ENCODE measurements around the gene ZNF491. TPM values are rescaled to one million over a fixed set of nuclear protein-coding genes. Genes with fewer than 3 reads are reported as not detected.
A peak's percentile ranks its signal among the peaks of the same experiment; 100 is the strongest.

Gene ZNF491
- total and polyA plus RNA-seq, 9 of the 15 experiments (the other 6 are each of a cell fraction or from before 2014, with no cell fraction given) = 0.19 to 0.95 (median 0.39) TPM; not detected in 1

DNA sequence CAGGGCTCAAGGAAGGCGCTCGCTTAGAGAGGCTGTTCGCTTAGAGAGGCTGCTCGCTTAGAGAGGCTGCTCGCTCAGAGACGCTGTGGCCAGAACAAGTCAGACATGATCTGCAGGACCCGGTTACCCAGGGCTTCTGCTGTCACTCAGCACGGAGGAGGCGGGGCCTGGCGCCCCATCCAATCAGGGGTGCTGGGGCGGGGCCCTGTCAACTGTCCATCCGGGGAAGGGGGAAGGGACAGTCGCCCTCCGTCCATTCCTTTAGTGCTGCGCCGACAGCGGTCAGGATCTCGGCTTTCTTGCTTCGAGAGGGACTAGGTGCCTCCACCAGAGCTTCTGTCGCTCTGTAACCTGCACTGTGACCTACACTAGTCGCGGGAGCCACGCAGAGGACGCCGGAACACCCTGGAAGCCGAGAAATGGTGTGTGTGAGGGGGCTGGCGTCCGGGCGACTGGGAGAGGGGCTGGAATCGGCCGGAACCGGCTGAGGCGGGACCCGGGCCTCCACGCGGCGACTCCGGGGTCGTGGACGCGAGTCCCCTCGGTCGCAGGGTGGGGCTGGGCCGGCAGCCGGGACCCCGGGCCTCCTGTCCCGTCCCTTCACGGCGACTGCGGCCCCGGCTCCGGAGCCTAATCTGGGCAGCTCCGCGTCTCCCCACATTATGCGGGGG, 15.8 kb downstream of the ZNF491 start, which contains the start of gene ZNF440 (continued):
- TF ChIP-seq, protein P1, sequence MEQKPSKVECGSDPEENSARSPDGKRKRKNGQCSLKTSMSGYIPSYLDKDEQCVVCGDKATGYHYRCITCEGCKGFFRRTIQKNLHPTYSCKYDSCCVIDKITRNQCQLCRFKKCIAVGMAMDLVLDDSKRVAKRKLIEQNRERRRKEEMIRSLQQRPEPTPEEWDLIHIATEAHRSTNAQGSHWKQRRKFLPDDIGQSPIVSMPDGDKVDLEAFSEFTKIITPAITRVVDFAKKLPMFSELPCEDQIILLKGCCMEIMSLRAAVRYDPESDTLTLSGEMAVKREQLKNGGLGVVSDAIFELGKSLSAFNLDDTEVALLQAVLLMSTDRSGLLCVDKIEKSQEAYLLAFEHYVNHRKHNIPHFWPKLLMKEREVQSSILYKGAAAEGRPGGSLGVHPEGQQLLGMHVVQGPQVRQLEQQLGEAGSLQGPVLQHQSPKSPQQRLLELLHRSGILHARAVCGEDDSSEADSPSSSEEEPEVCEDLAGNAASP (IDR thresholded peaks at IDR 0.05) = no peak
- TF ChIP-seq, protein P2, sequence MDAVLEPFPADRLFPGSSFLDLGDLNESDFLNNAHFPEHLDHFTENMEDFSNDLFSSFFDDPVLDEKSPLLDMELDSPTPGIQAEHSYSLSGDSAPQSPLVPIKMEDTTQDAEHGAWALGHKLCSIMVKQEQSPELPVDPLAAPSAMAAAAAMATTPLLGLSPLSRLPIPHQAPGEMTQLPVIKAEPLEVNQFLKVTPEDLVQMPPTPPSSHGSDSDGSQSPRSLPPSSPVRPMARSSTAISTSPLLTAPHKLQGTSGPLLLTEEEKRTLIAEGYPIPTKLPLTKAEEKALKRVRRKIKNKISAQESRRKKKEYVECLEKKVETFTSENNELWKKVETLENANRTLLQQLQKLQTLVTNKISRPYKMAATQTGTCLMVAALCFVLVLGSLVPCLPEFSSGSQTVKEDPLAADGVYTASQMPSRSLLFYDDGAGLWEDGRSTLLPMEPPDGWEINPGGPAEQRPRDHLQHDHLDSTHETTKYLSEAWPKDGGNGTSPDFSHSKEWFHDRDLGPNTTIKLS (IDR thresholded peaks at IDR 0.05; ENCODE audit: borderline replicate concordance, low read depth) = no peak
- TF ChIP-seq ERF (CRISPR knock-in tag; IDR thresholded peaks at IDR 0.05) (no peak), KLF10 (CRISPR knock-in tag; IDR thresholded peaks at IDR 0.05) (no peak), CXXC5 (CRISPR knock-in tag; IDR thresholded peaks at IDR 0.05) (peak; percentile 50), TARDBP (IDR thresholded peaks at IDR 0.05) (no peak), RFX7 (CRISPR knock-in tag; IDR thresholded peaks at IDR 0.05) (no peak), ZNF239 (CRISPR knock-in tag; IDR thresholded peaks at IDR 0.05) (no peak), POLR2H (tag; IDR thresholded peaks at IDR 0.05; ENCODE audit: low read depth) (peak; percentile 90), ELF1 (tag; IDR thresholded peaks at IDR 0.05) (no peak), BCL6 (CRISPR knock-in tag; IDR thresholded peaks at IDR 0.05) (no peak), RBM34 (IDR thresholded peaks at IDR 0.05; ENCODE audit: borderline replicate concordance, insufficient read depth, low read length) (no peak), ZNF436 (CRISPR knock-in tag; IDR thresholded peaks at IDR 0.05) (0 out of 2 replicates have a peak, but pooled peaks have one; percentile 12), HIVEP1 (CRISPR knock-in tag; IDR thresholded peaks at IDR 0.05) (peak; percentile 28; the same call in 1 of the 2 replicates), TBL1XR1 (IDR thresholded peaks at IDR 0.05; ENCODE audit: low read length in 2 of 2) (no peak), BCOR (IDR thresholded peaks at IDR 0.05) (no peak)
- TF ChIP-seq, protein P3, sequence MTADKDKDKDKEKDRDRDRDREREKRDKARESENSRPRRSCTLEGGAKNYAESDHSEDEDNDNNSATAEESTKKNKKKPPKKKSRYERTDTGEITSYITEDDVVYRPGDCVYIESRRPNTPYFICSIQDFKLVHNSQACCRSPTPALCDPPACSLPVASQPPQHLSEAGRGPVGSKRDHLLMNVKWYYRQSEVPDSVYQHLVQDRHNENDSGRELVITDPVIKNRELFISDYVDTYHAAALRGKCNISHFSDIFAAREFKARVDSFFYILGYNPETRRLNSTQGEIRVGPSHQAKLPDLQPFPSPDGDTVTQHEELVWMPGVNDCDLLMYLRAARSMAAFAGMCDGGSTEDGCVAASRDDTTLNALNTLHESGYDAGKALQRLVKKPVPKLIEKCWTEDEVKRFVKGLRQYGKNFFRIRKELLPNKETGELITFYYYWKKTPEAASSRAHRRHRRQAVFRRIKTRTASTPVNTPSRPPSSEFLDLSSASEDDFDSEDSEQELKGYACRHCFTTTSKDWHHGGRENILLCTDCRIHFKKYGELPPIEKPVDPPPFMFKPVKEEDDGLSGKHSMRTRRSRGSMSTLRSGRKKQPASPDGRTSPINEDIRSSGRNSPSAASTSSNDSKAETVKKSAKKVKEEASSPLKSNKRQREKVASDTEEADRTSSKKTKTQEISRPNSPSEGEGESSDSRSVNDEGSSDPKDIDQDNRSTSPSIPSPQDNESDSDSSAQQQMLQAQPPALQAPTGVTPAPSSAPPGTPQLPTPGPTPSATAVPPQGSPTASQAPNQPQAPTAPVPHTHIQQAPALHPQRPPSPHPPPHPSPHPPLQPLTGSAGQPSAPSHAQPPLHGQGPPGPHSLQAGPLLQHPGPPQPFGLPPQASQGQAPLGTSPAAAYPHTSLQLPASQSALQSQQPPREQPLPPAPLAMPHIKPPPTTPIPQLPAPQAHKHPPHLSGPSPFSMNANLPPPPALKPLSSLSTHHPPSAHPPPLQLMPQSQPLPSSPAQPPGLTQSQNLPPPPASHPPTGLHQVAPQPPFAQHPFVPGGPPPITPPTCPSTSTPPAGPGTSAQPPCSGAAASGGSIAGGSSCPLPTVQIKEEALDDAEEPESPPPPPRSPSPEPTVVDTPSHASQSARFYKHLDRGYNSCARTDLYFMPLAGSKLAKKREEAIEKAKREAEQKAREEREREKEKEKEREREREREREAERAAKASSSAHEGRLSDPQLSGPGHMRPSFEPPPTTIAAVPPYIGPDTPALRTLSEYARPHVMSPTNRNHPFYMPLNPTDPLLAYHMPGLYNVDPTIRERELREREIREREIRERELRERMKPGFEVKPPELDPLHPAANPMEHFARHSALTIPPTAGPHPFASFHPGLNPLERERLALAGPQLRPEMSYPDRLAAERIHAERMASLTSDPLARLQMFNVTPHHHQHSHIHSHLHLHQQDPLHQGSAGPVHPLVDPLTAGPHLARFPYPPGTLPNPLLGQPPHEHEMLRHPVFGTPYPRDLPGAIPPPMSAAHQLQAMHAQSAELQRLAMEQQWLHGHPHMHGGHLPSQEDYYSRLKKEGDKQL (CRISPR knock-in tag; IDR thresholded peaks at IDR 0.05; ENCODE audit: borderline replicate concordance) = no peak
- TF ChIP-seq, protein P4, sequence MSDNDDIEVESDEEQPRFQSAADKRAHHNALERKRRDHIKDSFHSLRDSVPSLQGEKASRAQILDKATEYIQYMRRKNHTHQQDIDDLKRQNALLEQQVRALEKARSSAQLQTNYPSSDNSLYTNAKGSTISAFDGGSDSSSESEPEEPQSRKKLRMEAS (CRISPR knock-in tag; IDR thresholded peaks at IDR 0.05) = peak; percentile 55
- TF ChIP-seq, protein P5, sequence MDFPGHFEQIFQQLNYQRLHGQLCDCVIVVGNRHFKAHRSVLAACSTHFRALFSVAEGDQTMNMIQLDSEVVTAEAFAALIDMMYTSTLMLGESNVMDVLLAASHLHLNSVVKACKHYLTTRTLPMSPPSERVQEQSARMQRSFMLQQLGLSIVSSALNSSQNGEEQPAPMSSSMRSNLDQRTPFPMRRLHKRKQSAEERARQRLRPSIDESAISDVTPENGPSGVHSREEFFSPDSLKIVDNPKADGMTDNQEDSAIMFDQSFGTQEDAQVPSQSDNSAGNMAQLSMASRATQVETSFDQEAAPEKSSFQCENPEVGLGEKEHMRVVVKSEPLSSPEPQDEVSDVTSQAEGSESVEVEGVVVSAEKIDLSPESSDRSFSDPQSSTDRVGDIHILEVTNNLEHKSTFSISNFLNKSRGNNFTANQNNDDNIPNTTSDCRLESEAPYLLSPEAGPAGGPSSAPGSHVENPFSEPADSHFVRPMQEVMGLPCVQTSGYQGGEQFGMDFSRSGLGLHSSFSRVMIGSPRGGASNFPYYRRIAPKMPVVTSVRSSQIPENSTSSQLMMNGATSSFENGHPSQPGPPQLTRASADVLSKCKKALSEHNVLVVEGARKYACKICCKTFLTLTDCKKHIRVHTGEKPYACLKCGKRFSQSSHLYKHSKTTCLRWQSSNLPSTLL (IDR thresholded peaks at IDR 0.05) = no peak

Measured in K562 (cell line).